HG03378 (cell line): ENCODE results near the gene TCF12.

Source experiments
- ATAC-seq: cut with Tn5 transposase; IDR thresholded peaks from one replicate; pipeline ENCODE4 v1.9.1; 2021; ENCODE audit warnings: mild to moderate bottlenecking, moderate library complexity; ENCODE audit not compliant: unreplicated experiment

Gene TCF12

GRCh38 chr15:57203906-57204305 is 285.5 kb downstream of the TCF12 start:
- ATAC-seq: no peak

GRCh38 chr15:57205027-57205855 is 286.8 kb downstream of the TCF12 start:
- no peak for ATAC-seq

- no peak for ATAC-seq
These were observed 287.6 kb downstream of the TCF12 start for GRCh38 chr15:57205996-57206395.

- peak; percentile 57 for ATAC-seq
These were observed 295.4 kb downstream of the TCF12 start for GRCh38 chr15:57213862-57214261.

GRCh38 chr15:57215326-57215725 is 296.9 kb downstream of the TCF12 start:
- ATAC-seq: no peak

GRCh38 chr15:57215881-57216280 is 297.4 kb downstream of the TCF12 start:
- ATAC-seq: no peak

- ATAC-seq: no peak
These were observed 297.8 kb downstream of the TCF12 start for GRCh38 chr15:57216288-57216687.

GRCh38 chr15:57217778-57218598 is 299.5 kb downstream of the TCF12 start:
- ATAC-seq: no peak

GRCh38 chr15:57218826-57219576 is 300.6 kb downstream of the TCF12 start:
- no peak for ATAC-seq

GRCh38 chr15:57220205-57220604 is 301.8 kb downstream of the TCF12 start:
- no peak for ATAC-seq

GRCh38 chr15:57221134-57221533 is 302.7 kb downstream of the TCF12 start:
- no peak for ATAC-seq

GRCh38 chr15:57223345-57223744 is 304.9 kb downstream of the TCF12 start:
- no peak for ATAC-seq

- ATAC-seq: no peak
These were observed 305.4 kb downstream of the TCF12 start for GRCh38 chr15:57223887-57224286.

- ATAC-seq: no peak
These were observed 306.2 kb downstream of the TCF12 start for GRCh38 chr15:57224664-57225063.

GRCh38 chr15:57227166-57227565 is 308.7 kb downstream of the TCF12 start:
- ATAC-seq: no peak

- no peak for ATAC-seq
These were observed 309.5 kb downstream of the TCF12 start for GRCh38 chr15:57227899-57228298.

- ATAC-seq: no peak
These were observed 310.0 kb downstream of the TCF12 start for GRCh38 chr15:57228395-57228794.

- no peak for ATAC-seq
These were observed 310.6 kb downstream of the TCF12 start for GRCh38 chr15:57229051-57229450.

- ATAC-seq: no peak
These were observed 313.1 kb downstream of the TCF12 start for GRCh38 chr15:57231559-57231958.

- ATAC-seq: no peak
These were observed 315.7 kb downstream of the TCF12 start for GRCh38 chr15:57234156-57234555.

- ATAC-seq: no peak
These were observed 316.7 kb downstream of the TCF12 start for GRCh38 chr15:57235186-57235585.
